Ovary (tissue), 10 donors: ENCODE results near the gene ISLR2. TPM values are rescaled to one million over a fixed set of nuclear protein-coding genes. Genes with fewer than 3 reads are reported as not detected.
"Not testable (repeated sequence)": the region's sequence is repeated elsewhere in the genome, so short reads cannot be mapped to it uniquely, and the experiment has no call there.

Experiments used
- DNase-seq, 5 donors: peaks; one replicate each; pipeline ENCODE4 v3.0.0-alpha.2; 2019 to 2020
- H3K27ac ChIP-seq, 2 donors: fragments of 200-600 bp; one replicate each; pipeline versions ENCODE4 v1.5.1 to v1.8.0; 2019 to 2022
- H3K27me3 ChIP-seq: fragments of 200-600 bp; one replicate; pipeline ENCODE4 v1.8.0; 2022
- H3K36me3 ChIP-seq: fragments of 200-600 bp; sonication (generic); one replicate; pipeline ENCODE4 v1.5.1; 2019
- H3K4me1 ChIP-seq: one replicate; pipeline ENCODE4 v1.8.1; 2013; ENCODE audit warnings: mild to moderate bottlenecking, moderate library complexity; ENCODE audit not compliant: insufficient read depth
- H3K4me3 ChIP-seq: fragments of 200-600 bp; sonication (generic); one replicate; pipeline ENCODE4 v1.5.1; 2017
- H3K9me3 ChIP-seq, 2 donors: fragments of 200-600 bp in 1 of 2; sonication (generic) in 1 of 2; one replicate each; pipeline versions ENCODE4 v1.5.1 to v1.8.1; 2013 to 2019; ENCODE audit warnings: mild to moderate bottlenecking in 1 of 2, moderate library complexity in 1 of 2
- CTCF ChIP-seq, 3 donors: fragments of 450-650 bp in 2 of 3; fragments of 200-600 bp in 1 of 3; IDR thresholded peaks; one replicate each; pipeline versions ENCODE4 v1.5.1 to v1.8.0; 2016 to 2022; ENCODE audit warnings: antibody characterized with exemption in 3 of 3, mild to moderate bottlenecking in 1 of 3
- EP300 ChIP-seq: sonication (generic); formaldehyde crosslinking; IDR thresholded peaks from one replicate; pipeline ENCODE4 v1.6.1; 2017; ENCODE audit warnings: antibody characterized with exemption
- POLR2A ChIP-seq: fragments of 450-650 bp; IDR thresholded peaks from one replicate; pipeline ENCODE4 v1.6.1; 2017; ENCODE audit warnings: antibody characterized with exemption, mild to moderate bottlenecking, moderate library complexity
- WGBS, 3 donors: extraction: QIAGEN DNeasy Blood & Tissue Kit in 1 of 3; methylation state at CpG; one replicate each; pipeline versions ENCODE4 v1.1.5 to v1.1.7; 2013 to 2017; 5-methylcytosine and 5-hydroxymethylcytosine counted together
- intact Hi-C, 4 donors: fragments of 100-400 bp; cut with DNase I; formaldehyde crosslinking; loops; one replicate each; pipeline versions ENCODE4 v1.11.0 to v1.15.1; 2022 to 2023
- long read RNA-seq, 3 donors: library from polyadenylated mRNA in 2 of 3; unstranded in 2 of 3; transcript quantifications; one replicate each; pipeline ENCODE4 v2.0.0 and lab custom pipeline, GENCODE V29; 2021 to 2026
- polyA plus RNA-seq, 2 donors: library from polyadenylated mRNA; stranded (reverse); fragments of 200-250 nt in 1 of 2; fragments of 350-450 nt in 1 of 2; fragmentation: Illumina TruSeq in 1 of 2; extraction: RNeasy Lipid Tissue Mini Kit (QIAGEN cat#74804) in 1 of 2; gene quantifications; one replicate each; pipeline ENCODE4 v1.2.3, GENCODE V29; 2013 to 2014
- total RNA-seq, 7 donors: library from RNA; depleted of rRNA in 2 of 7; stranded (reverse); fragments of >200 nt in 2 of 7; fragmentation: NEBNext Ultra II Directional in 3 of 7; extraction: Animal tissue kit (Norgen Biotek cat#: 25700) in 3 of 7; gene quantifications; one replicate each; pipeline versions ENCODE4 v1.1.0 to v1.2.4, GENCODE V29; 2016 to 2023
- donor health status: DM: no; HTN: no; CAD: no; lungs with moderate emphysema.
- donor health status: DM: no; HTN: no; CAD: no.
- donor health status: Bipolar disorder and iron deficiency.
- donor health status: DM: yes; HTN: yes; CAD: no.
- donor health status: DM: no; HTN: no; CAD: no.
- donor health status: DM: yes; HTN: yes; CAD: no.

The ISLR2 gene
- total RNA-seq: 1 to 10 TPM in 2 of 7 donors, under 1 TPM in 4, not detected in 1; 0.11 to 1.1 (median 0.57) TPM
- under 1 TPM; 0.27 to 0.43 TPM for polyA plus RNA-seq
- long read RNA-seq, donor 1: 0 reads
- long read RNA-seq, donor 2, partial matches to known transcripts: 0 of 1 reads
- long read RNA-seq, donor 2, other reads (novel, unspliced or antisense): 0 of 1 reads
- long read RNA-seq, donor 3, partial matches to known transcripts: 0 of 1 reads
- long read RNA-seq, donor 3, other reads (novel, unspliced or antisense): 1 of 1 reads

GRCh38 chr15:74130155-74130848, at the start of gene ISLR2:
ISLR2 (plus strand) TSS chr15:74130586; CDS start chr15:74132755, 2,169 bp downstream.
- peak in 2 of 5 donors; percentile 30 to 41 for DNase-seq
- no peak for TF ChIP-seq EP300
- TF ChIP-seq CTCF (IDR thresholded peaks at IDR 0.05): no peak
- no peak for TF ChIP-seq POLR2A
- WGBS, 3 donors: 1 to 2% (median 1%) methylated on average over 51 to 53 of the region's 53 CpGs
- peaks cover 4% of the 10 kb centered on the region for H3K27me3 ChIP-seq
- H3K9me3 ChIP-seq: peaks cover 0 to 7% of the 10 kb centered on the region in 2 donors
- no peak within 1 kb of the TSS for H3K27ac ChIP-seq
- intact Hi-C loops: loop anchor here in 2 of 4 donors (5.0 kb wide), 2 partner anchors 42 to 87 kb away; partner anchors contain the start of gene ISLR (in 1 of the 2)
- H3K4me3 ChIP-seq: no peak within 1 kb of the TSS
- no peaks in the 10 kb centered on the region for H3K36me3 ChIP-seq
- H3K4me1 ChIP-seq: peaks cover 8% of the 10 kb centered on the region

GRCh38 chr15:74082450-74082849, 47.9 kb upstream of the ISLR2 start, which contains the start of gene GOLGA6A:
GOLGA6A (minus strand) TSS chr15:74082550; CDS start chr15:74082509, 41 bp downstream.
- WGBS, 3 donors: no CpG with 5 or more reads among the region's 7 CpGs
- H3K27ac ChIP-seq, H3K4me3 ChIP-seq, H3K4me1 ChIP-seq, H3K9me3 ChIP-seq, intact Hi-C loops, H3K27me3 ChIP-seq, H3K36me3 ChIP-seq, DNase-seq: not testable (repeated sequence)

GRCh38 chr15:74094567-74094966, 35.8 kb upstream of the ISLR2 start:
- H3K36me3 ChIP-seq, H3K9me3 ChIP-seq, DNase-seq, H3K4me1 ChIP-seq, H3K27me3 ChIP-seq, H3K27ac ChIP-seq, intact Hi-C loops, H3K4me3 ChIP-seq: not testable (repeated sequence)
- no CpG with 5 or more reads among the region's 2 CpGs for WGBS, 3 donors

- H3K4me3 ChIP-seq, H3K9me3 ChIP-seq, H3K36me3 ChIP-seq, intact Hi-C loops, H3K4me1 ChIP-seq, H3K27ac ChIP-seq, DNase-seq, H3K27me3 ChIP-seq: not testable (repeated sequence)
- 82% methylated on average over 6 of the region's 10 CpGs; no CpG with 5 or more reads in 2 of the 3 donors for WGBS, 3 donors
Observed at GRCh38 chr15:74095610-74096009, 34.8 kb upstream of the ISLR2 start.

GRCh38 chr15:74096753-74097474, 33.5 kb upstream of the ISLR2 start:
- H3K27me3 ChIP-seq, H3K9me3 ChIP-seq, H3K4me1 ChIP-seq, intact Hi-C loops, H3K27ac ChIP-seq, H3K36me3 ChIP-seq, DNase-seq, H3K4me3 ChIP-seq: not testable (repeated sequence)
- no CpG with 5 or more reads among the region's 27 CpGs for WGBS, 3 donors

GRCh38 chr15:74099963-74100733, 30.2 kb upstream of the ISLR2 start:
- 1 to 5% (median 2%) methylated on average over 32 to 34 of the region's 45 CpGs for WGBS, 3 donors
- not testable (repeated sequence) for H3K36me3 ChIP-seq

More at GRCh38 chr15:74099963-74100733, 30.2 kb upstream of the ISLR2 start:
- H3K27me3 ChIP-seq, H3K27ac ChIP-seq, H3K9me3 ChIP-seq, H3K4me1 ChIP-seq, intact Hi-C loops: not testable (repeated sequence)
- peak; percentile 87 to 95 (median 92) for DNase-seq
- H3K4me3 ChIP-seq: peak overlapping the region; percentile 41
